ENCODE measurements around the gene MRC2.

DNA sequence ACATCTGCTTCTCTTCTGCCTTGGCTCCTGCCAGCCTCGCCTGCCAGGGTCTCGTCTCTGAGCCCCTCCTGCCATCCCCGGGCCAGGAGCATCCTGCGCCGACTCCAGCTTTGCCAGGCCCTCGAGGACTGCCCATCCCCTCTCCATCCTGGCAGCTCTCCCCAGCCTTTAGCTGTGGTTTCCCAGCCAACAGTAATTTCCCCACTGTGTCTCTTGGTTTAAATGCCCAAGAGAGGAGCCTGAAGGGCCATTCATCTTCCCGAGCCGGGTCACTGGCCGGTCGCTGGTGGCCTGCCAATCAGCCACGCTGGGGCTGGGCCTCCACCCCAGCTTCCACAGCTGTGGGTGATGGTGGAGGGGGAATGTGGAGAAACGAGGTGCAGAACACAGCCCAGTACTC lies 47.8 kb downstream of the MRC2 start:
- TF ChIP-seq GTF2F1 (IDR thresholded peaks at IDR 0.05; ENCODE audit: low read depth, low read length) (no peak), NFYB (IDR thresholded peaks at IDR 0.05; ENCODE audit: extremely low read depth, insufficient read length) (no peak), HLTF (IDR thresholded peaks at IDR 0.05) (no peak), HDAC8 (tag; IDR thresholded peaks at IDR 0.05) (no peak), POLR2A (conservative IDR thresholded peaks at IDR 0.05) (no peak), CHD2 (IDR thresholded peaks at IDR 0.05; ENCODE audit: low read depth, low read length) (no peak), ETV5 (CRISPR knock-in tag; IDR thresholded peaks at IDR 0.05; ENCODE audit: low read depth) (no peak), KLF6 (CRISPR knock-in tag; IDR thresholded peaks at IDR 0.05; ENCODE audit: borderline replicate concordance) (no peak), TCF7L2 (IDR thresholded peaks at IDR 0.05; ENCODE audit: low read depth, low read length) (no peak)
- TF ChIP-seq, protein P1, sequence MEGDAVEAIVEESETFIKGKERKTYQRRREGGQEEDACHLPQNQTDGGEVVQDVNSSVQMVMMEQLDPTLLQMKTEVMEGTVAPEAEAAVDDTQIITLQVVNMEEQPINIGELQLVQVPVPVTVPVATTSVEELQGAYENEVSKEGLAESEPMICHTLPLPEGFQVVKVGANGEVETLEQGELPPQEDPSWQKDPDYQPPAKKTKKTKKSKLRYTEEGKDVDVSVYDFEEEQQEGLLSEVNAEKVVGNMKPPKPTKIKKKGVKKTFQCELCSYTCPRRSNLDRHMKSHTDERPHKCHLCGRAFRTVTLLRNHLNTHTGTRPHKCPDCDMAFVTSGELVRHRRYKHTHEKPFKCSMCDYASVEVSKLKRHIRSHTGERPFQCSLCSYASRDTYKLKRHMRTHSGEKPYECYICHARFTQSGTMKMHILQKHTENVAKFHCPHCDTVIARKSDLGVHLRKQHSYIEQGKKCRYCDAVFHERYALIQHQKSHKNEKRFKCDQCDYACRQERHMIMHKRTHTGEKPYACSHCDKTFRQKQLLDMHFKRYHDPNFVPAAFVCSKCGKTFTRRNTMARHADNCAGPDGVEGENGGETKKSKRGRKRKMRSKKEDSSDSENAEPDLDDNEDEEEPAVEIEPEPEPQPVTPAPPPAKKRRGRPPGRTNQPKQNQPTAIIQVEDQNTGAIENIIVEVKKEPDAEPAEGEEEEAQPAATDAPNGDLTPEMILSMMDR (IDR thresholded peaks at IDR 0.05 in 2 of 3, conservative IDR thresholded peaks at IDR 0.05 in 1 of 3; ENCODE audit: insufficient read depth in 2 of 3, low read depth in 1 of 3, low read length in 3 of 3), result no peak
- TF ChIP-seq, protein P2, sequence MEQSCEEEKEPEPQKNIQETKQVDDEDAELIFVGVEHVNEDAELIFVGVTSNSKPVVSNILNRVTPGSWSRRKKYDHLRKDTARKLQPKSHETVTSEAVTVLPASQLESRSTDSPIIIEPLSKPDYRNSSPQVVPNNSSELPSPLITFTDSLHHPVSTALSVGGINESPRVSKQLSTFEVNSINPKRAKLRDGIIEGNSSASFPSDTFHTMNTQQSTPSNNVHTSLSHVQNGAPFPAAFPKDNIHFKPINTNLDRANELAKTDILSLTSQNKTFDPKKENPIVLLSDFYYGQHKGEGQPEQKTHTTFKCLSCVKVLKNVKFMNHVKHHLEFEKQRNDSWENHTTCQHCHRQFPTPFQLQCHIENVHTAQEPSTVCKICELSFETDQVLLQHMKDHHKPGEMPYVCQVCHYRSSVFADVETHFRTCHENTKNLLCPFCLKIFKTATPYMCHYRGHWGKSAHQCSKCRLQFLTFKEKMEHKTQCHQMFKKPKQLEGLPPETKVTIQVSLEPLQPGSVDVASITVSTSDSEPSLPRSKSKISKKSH (CRISPR knock-in tag; IDR thresholded peaks at IDR 0.05), result no peak
- TF ChIP-seq, protein P3, sequence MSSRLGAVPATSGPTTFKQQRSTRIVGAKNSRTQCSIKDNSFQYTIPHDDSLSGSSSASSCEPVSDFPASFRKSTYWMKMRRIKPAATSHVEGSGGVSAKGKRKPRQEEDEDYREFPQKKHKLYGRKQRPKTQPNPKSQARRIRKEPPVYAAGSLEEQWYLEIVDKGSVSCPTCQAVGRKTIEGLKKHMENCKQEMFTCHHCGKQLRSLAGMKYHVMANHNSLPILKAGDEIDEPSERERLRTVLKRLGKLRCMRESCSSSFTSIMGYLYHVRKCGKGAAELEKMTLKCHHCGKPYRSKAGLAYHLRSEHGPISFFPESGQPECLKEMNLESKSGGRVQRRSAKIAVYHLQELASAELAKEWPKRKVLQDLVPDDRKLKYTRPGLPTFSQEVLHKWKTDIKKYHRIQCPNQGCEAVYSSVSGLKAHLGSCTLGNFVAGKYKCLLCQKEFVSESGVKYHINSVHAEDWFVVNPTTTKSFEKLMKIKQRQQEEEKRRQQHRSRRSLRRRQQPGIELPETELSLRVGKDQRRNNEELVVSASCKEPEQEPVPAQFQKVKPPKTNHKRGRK (tag; IDR thresholded peaks at IDR 0.05), result no peak

Data from K562 (cell line).